ENCODE measurements around the gene VDAC1. TPM values are rescaled to one million over a fixed set of nuclear protein-coding genes. Genes with fewer than 3 reads are reported as not detected.
A peak's percentile ranks its signal among the peaks of the same experiment; 100 is the strongest.
"Not testable (repeated sequence)": the region's sequence is repeated elsewhere in the genome, so short reads cannot be mapped to it uniquely, and the experiment has no call there.

Gene VDAC1
- total RNA-seq, 2 donors from 2014 or later = 334 to 423 TPM

DNA sequence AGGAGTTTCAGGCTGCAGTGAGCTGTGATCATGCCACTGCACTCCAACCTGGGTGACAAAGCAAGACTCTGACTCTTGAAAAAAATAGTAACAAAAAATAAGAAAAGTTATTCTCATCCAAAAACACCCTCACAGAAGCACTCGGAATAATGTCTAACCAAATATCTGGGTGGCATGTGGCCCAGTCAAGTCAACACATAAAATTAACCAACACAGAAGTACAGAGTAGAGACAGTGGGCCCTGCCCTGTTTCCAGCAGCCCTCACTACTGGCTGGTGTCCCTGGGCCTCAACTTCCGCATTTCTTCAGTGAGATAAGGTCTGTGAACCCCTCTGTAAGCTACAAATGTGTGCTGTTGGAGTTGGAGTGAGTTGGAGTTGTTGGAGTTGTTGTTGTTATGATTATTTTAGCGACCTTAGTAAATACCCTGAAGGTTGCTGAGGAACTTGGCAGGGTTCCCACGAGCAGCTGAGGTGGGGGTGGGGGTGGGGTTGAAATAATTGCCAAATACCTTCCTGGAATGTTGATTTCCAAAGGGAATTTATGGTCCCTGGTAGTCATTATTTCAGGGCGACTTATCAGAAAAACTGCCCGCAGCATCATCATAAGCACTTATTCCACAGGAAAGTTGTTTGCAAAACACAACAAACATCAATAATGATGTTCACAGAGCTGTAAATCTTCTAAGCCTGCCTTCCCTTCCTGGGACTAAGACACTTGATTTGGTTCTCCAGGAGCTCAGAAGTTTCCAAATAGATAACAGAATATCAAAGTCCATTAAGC is 66.5 kb downstream of the VDAC1 start:
- no peak overlapping the region for H3K27ac Mint-ChIP-seq
- peaks cover 4% of the 10 kb centered on the region for H3K27me3 Mint-ChIP-seq
- peaks cover 3% of the 10 kb centered on the region for H3K4me1 Mint-ChIP-seq
- no peak overlapping the region for H3K4me3 Mint-ChIP-seq
- H3K9me3 Mint-ChIP-seq = no peaks in the 10 kb centered on the region
- H3K36me3 Mint-ChIP-seq (ENCODE audit: low read depth) = no peaks in the 10 kb centered on the region
- no peak for ATAC-seq (replicated peaks)

DNA sequence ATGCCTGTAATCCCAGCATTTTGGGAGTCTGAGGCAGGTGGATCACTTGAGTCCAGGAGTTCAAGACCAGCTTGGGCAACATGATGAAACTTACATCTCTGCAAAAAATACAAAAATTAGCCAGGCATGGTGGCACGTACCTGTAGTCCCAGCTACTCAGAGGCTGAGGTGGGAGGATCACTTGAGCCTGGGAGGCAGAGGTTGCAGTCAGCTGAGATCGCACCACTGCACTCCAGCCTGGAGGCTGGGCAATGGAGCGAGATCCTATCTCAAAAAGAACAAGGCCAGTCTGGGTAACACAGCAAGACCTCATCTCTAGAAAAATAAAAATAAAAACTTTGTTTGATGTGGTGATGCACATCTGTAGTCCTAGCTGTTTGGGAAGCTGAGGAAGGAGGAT is 67.1 kb downstream of the VDAC1 start:
- not testable (repeated sequence) for H3K27me3 Mint-ChIP-seq; H3K4me3 Mint-ChIP-seq; H3K4me1 Mint-ChIP-seq; H3K27ac Mint-ChIP-seq; ATAC-seq (replicated peaks); H3K36me3 Mint-ChIP-seq (ENCODE audit: low read depth); H3K9me3 Mint-ChIP-seq

DNA sequence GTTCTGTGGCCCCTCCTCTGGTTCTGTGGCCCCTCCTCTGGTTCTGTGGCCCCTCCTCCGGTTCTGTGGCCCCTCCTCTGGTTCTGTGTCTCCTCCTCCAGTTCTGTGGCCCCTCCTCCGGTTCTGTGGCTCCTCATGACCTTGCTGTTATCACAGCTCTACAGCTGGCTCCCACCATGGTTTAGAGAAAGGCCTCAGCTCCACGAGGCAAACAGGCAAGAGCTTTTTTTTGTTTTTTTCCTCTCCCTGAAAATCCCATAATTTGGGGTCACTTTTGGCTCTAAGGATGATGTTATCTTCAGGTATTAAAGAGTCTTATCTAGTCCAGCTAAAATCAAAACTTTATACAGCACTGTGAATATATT is 68.1 kb downstream of the VDAC1 start:
- Mint-ChIP-seq H3K4me3 (no peak overlapping the region), H3K27ac (peak overlapping the region; percentile 46), H3K4me1 (peaks cover 3% of the 10 kb centered on the region), H3K36me3 (ENCODE audit: low read depth) (no peaks in the 10 kb centered on the region), H3K9me3 (no peaks in the 10 kb centered on the region), H3K27me3 (peaks cover 2% of the 10 kb centered on the region)
- ATAC-seq (replicated peaks) = no peak

DNA sequence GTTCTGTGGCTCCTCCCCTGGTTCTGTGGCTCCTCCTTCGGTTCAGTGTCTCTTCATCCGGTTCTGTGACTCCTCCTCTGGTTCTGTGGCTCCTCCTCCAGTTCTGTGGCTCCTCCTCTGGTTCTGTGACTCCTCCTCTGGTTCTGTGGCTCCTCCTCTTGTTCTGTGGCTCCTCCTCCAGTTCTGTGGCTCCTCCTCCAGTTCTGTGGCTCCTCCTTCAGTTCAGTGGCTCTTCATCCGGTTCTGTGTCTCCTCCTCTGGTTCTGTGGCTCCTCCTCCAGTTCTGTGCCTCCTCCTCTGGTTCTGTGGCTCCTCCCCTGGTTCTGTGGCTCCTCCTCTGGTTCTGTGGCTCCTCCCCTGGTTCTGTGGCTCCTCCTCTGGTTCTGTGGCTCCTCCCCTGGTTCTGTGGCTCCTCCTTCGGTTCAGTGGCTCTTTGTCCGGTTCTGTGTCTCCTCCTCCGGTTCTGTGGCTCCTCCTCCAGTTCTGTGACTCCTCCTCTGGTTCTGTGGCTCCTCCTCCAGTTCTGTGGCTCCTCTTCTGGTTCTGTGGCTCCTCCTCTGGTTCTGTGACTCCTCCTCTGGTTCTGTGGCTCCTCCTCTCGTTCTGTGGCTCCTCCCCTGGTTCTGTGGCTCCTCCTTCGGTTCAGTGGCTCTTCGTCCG is 68.7 kb downstream of the VDAC1 start:
- not testable (repeated sequence) for H3K36me3 Mint-ChIP-seq (ENCODE audit: low read depth)

DNA sequence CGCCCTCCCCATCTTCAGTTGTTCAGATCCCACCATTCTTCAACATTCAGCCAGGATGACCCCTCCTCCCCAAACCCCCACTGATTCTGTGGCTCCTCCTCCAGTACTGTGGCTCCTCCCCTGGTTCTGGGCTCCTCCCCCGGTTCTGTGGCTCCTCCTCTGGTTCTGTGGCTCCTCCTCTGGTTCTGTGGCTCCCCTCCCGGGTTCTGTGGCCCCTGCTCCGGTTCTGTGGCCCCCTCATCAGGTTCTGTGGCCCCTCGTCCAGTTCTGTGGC is 69.2 kb downstream of the VDAC1 start:
- Mint-ChIP-seq H3K9me3 (no peaks in the 10 kb centered on the region), H3K27me3 (no peaks in the 10 kb centered on the region), H3K4me1 (peaks cover 6% of the 10 kb centered on the region), H3K27ac (no peak overlapping the region), H3K4me3 (no peak overlapping the region), H3K36me3 (ENCODE audit: low read depth) (no peaks in the 10 kb centered on the region)
- ATAC-seq (replicated peaks) = no peak

More for the DNA sequence above, 68.7 kb downstream of the VDAC1 start:
- not testable (repeated sequence) for ATAC-seq (replicated peaks); H3K4me3 Mint-ChIP-seq; H3K27ac Mint-ChIP-seq; H3K4me1 Mint-ChIP-seq; H3K27me3 Mint-ChIP-seq; H3K9me3 Mint-ChIP-seq

DNA sequence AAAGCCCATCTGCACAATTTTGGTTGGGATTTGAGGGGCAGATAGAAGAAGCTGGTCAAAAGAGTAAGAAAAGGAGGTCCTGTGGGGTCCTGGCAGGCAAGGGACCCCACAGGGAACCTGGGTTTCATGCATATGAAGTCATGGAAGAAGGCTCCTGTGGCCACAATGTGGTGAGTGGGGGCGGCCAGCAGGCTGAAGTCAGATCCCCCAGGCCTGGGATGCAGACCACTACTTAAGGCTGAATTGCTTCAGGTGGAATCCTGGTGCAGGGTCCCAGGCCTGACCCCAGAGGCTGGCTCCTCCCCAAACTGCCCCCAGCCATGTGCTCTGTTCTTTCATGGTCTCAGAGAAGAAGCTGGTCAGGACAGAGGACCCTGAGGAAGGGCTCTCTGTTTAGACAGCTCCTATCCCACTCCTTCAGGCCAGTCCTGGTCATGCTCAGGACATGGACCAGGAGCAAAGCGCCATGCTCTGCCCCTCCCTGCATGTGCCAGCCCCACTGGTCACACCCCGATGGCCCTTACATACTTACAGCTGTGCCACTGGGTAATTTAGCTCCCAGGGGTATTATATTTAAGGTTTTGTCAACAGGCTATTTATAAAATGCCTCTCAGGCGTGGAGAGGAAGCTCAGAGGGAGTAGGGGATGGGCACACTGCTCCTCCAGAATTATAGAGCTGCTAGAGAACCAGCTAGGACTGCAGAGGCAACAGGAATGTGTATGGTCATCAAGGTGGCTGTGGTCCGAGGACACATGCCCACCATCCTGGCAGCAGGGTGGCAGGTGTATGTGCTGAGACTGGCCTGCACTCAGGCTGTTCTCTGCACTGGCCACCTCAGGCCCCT is 69.7 kb downstream of the VDAC1 start:
- Mint-ChIP-seq H3K9me3 (no peaks in the 10 kb centered on the region), H3K4me3 (no peak overlapping the region), H3K27me3 (no peaks in the 10 kb centered on the region), H3K36me3 (ENCODE audit: low read depth) (no peaks in the 10 kb centered on the region), H3K27ac (peak overlapping the region; percentile 69), H3K4me1 (peaks cover 11% of the 10 kb centered on the region)
- no peak for ATAC-seq (replicated peaks)

DNA sequence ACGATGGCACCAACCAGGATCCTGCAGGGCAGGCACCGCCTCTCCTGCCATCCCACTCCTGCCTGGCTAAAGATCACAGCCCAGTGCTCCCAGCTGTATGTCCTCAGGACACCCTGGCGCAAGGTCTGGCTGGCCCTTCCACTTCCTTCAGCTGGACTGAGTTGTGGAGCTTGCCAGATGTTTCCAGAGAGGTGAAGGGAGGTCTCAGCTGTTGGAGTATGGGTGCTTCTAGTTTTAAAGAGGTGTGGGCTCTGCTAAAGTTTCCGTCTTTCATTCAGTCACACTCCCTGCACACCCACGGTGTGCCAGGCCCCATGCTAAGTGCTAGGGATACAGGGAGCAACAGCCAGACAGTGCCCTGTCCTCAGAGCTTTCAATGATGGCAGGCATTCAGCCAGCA is 70.5 kb downstream of the VDAC1 start:
- Mint-ChIP-seq H3K9me3 (no peaks in the 10 kb centered on the region), H3K27me3 (no peaks in the 10 kb centered on the region), H3K4me3 (no peak overlapping the region), H3K4me1 (peaks cover 15% of the 10 kb centered on the region), H3K36me3 (ENCODE audit: low read depth) (no peaks in the 10 kb centered on the region), H3K27ac (peak overlapping the region; percentile 69)
- ATAC-seq (replicated peaks) = no peak

DNA sequence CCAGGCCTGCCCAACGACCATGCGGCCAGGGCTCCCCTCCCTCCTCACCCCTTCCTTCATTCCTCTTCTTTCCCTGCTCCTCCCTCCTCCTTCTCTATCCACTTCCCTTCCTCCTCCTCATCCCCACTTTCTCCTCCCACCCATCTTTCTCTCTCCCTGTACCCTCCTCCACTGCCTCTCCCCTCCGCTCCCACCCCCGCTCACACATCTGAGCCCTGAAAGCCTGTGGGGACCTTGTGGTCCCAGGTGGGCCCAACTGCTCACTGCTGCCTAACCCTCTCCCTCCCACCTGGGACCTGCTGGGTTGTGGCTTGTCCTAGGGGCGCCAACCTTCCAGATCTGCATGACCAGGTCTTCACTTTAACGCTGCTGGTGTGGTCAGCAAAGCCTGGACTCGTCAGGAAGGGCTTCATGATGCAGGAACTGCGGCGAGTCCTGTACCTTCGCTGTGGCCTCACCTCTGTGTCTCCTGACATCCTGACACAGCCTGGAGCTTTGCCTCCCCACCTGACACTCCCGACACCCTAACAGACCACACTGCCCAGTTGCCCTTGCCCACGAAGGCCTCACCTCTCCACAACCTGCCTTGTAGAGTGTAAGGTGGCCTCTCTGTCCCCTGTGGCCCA is 71.0 kb downstream of the VDAC1 start:
- Mint-ChIP-seq H3K4me3 (no peak overlapping the region), H3K4me1 (peaks cover 20% of the 10 kb centered on the region), H3K27ac (peak overlapping the region; percentile 69), H3K9me3 (no peaks in the 10 kb centered on the region), H3K27me3 (no peaks in the 10 kb centered on the region), H3K36me3 (ENCODE audit: low read depth) (no peaks in the 10 kb centered on the region)
- ATAC-seq (replicated peaks) = no peak

DNA sequence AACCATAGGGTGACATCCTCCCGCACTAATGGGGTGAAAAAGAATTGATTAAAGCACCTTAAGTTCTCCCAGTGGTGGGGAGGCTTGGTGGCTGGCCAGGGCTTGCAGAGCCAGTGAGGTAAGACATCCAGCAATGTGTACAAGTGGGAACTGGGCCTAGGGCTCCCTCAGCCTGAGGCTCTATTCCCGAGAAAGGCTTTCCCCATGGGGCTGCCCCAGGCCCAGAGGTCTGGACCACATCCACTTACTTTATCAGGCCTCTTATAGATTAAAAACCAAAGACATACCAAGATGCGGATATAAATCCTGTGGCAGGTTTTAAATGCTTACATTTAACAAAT is 71.6 kb downstream of the VDAC1 start:
- Mint-ChIP-seq H3K4me1 (peaks cover 20% of the 10 kb centered on the region), H3K27me3 (no peaks in the 10 kb centered on the region), H3K4me3 (no peak overlapping the region), H3K27ac (peak overlapping the region; percentile 41), H3K9me3 (no peaks in the 10 kb centered on the region), H3K36me3 (ENCODE audit: low read depth) (no peaks in the 10 kb centered on the region)
- no peak for ATAC-seq (replicated peaks)

DNA sequence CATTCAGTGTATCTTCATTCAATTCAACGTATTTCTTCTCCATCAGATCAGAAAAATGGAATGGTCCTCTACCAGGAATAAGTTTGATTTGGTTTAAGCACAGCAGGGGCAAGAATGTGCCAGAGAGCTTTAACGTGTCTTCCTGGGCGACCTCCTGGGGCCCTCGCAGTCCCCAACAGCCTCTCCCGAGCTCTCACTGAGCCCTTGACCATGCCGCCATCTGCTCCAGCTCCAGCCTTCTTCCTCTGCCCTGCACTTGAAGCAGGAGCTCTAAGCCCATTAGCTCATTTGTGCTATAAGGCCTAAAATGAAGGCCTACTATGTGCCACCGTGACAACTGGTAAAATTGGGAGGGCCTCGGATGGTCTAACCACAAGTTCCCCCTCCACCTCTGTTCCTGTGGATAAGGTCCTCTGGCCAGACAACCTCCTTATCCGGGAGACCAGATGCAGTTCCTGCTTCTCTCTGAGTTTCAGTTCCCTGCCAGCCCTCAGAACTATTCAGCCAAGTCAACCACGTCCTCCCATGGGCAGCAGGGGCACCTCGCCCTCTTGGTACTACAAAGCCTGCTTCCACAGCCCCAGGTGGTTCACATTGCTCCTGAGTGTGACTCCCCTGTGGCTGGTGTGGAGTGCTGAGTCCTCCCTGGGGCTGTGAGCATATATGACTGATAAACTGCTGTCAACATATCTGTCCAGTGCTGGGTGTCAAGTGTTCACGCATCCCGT is 72.2 kb downstream of the VDAC1 start:
- no peaks in the 10 kb centered on the region for H3K27me3 Mint-ChIP-seq
- no peak for ATAC-seq (replicated peaks)
- H3K36me3 Mint-ChIP-seq (ENCODE audit: low read depth) = no peaks in the 10 kb centered on the region
- peak overlapping the region; percentile 41 for H3K27ac Mint-ChIP-seq
- H3K4me1 Mint-ChIP-seq = peaks cover 20% of the 10 kb centered on the region
- no peaks in the 10 kb centered on the region for H3K9me3 Mint-ChIP-seq
- H3K4me3 Mint-ChIP-seq = no peak overlapping the region

DNA sequence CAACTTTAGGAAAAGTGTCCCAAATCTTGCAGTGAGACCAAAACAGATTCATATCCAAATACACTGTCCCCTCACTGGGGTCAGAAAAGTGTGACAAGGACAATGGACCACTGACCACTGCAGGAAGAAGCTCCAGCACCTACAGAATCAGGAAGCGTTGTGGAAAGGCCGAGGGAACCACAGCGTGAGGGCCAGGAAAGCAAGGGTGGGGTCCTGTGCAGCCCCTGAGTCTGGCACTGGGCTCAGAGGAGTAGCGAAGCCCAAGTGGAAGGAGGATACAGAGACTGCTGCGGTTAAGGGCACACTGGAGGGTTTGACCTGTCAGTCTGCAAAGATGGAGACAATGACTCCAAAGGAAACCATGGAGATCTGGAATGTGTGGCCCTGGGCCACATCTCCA is 73.2 kb downstream of the VDAC1 start:
- Mint-ChIP-seq H3K4me1 (peaks cover 20% of the 10 kb centered on the region), H3K36me3 (ENCODE audit: low read depth) (no peaks in the 10 kb centered on the region), H3K4me3 (no peak overlapping the region), H3K27me3 (no peaks in the 10 kb centered on the region), H3K27ac (peak overlapping the region; percentile 93), H3K9me3 (no peaks in the 10 kb centered on the region)
- no peak for ATAC-seq (replicated peaks)

DNA sequence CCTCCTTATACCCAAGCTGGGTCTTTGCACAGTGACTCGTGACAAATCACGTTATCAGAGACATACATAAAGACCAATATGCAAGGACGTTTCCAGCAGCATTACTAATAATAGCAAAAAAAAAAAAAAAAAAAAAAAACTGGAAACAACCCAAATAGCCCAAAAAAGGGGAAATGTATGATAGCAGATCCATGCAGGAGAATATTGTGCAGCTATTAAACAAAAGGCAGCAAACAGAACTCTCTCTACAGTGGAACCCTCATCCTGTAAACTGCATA is 74.0 kb downstream of the VDAC1 start:
- no peaks in the 10 kb centered on the region for H3K27me3 Mint-ChIP-seq
- ATAC-seq (replicated peaks) = no peak
- no peaks in the 10 kb centered on the region for H3K36me3 Mint-ChIP-seq (ENCODE audit: low read depth)
- peak overlapping the region; percentile 77 for H3K4me3 Mint-ChIP-seq
- no peaks in the 10 kb centered on the region for H3K9me3 Mint-ChIP-seq
- peak overlapping the region; percentile 93 for H3K27ac Mint-ChIP-seq
- peaks cover 20% of the 10 kb centered on the region for H3K4me1 Mint-ChIP-seq

DNA sequence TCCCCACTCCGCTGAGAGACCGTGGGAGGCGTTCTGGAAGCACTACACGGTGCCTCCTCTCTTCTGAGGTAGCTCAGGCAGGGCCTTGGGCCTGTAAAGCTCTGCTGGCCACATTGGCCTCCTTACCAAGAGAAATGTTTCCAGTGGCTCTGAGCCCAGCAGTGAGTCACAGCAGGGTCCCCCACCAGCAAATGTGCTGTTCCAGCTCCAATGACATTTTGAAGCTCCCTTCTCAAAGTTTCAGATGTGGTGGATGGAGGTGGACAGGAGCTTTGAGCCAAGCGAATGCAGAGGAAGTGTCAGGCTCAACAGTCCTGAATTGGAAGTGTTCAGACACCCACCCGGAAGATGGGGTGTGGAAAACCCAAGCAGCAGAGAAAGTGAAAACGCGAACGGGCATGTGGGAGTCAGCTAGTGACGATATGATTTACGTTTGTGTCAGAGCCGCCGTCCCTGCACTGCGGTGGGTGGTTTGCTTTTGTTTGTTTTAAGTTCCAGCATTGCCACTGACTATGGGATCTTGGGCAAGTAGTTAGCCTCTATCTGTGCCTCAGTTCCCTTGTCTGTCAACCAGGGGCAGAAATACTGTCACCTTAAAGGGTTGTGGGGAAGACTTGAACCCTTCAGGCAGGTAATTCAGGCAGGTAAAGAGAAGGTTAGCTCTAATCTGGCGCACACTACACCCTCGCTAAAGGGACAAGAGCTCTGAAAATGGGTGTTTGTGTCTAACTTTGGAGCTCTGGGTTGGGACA is 74.5 kb downstream of the VDAC1 start:
- Mint-ChIP-seq H3K4me3 (peak overlapping the region; percentile 77), H3K9me3 (no peaks in the 10 kb centered on the region), H3K36me3 (ENCODE audit: low read depth) (no peaks in the 10 kb centered on the region), H3K27me3 (no peaks in the 10 kb centered on the region), H3K4me1 (peaks cover 20% of the 10 kb centered on the region), H3K27ac (peak overlapping the region; percentile 93)
- peak; percentile 88 for ATAC-seq (replicated peaks)
